HG03439 (cell line): ENCODE data around the gene HELZ2.

ENCODE experiments used
- ATAC-seq: cut with Tn5 transposase; IDR thresholded peaks from one replicate; pipeline ENCODE4 v1.9.1; 2021; ENCODE audit warnings: mild to moderate bottlenecking, moderate library complexity; ENCODE audit not compliant: unreplicated experiment

HELZ2 gene

GRCh38 chr20:63525185-63525584 is 48.9 kb downstream of the HELZ2 start:
- no peak for ATAC-seq
